ENCODE results near the gene MCTP1. TPM values are rescaled to one million over a fixed set of nuclear protein-coding genes. Genes with fewer than 3 reads are reported as not detected.

MCTP1 gene
- total RNA-seq, 1 donor from 2014 or later, result 9.1 TPM

DNA sequence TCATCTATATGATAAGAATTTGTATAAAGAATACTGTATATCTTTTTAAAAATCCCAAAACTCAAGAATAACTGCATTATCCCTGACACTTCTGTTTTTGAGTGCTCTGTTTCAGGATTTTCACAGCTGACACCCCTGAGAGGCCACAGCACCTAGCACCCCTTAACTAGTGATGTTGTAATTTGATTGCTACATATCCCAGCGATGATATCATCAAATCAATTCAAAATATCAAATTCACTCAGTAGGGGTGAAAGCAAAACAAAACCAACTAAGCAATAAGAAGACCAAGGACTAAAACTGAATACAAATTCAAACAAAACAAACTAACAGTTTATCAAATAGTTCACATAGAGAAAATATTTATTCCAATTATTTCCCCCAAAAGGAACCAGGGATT is 184.3 kb downstream of the MCTP1 start:
- H3K27ac Mint-ChIP-seq, result no peak overlapping the region
- TF ChIP-seq, protein P1, sequence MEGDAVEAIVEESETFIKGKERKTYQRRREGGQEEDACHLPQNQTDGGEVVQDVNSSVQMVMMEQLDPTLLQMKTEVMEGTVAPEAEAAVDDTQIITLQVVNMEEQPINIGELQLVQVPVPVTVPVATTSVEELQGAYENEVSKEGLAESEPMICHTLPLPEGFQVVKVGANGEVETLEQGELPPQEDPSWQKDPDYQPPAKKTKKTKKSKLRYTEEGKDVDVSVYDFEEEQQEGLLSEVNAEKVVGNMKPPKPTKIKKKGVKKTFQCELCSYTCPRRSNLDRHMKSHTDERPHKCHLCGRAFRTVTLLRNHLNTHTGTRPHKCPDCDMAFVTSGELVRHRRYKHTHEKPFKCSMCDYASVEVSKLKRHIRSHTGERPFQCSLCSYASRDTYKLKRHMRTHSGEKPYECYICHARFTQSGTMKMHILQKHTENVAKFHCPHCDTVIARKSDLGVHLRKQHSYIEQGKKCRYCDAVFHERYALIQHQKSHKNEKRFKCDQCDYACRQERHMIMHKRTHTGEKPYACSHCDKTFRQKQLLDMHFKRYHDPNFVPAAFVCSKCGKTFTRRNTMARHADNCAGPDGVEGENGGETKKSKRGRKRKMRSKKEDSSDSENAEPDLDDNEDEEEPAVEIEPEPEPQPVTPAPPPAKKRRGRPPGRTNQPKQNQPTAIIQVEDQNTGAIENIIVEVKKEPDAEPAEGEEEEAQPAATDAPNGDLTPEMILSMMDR (IDR thresholded peaks at IDR 0.05; ENCODE audit: unreplicated experiment), result no peak
- H3K27me3 Mint-ChIP-seq (ENCODE audit: low read depth), result no peaks in the 10 kb centered on the region
- peaks cover 4% of the 10 kb centered on the region for H3K9me3 Mint-ChIP-seq
- DNase-seq (ENCODE audit: low spot score in 2 of 2, unreplicated experiment in 2 of 2), result no peak
- H3K4me1 Mint-ChIP-seq, result no peaks in the 10 kb centered on the region
- H3K36me3 Mint-ChIP-seq, result no peaks in the 10 kb centered on the region
- no peak overlapping the region for H3K4me3 Mint-ChIP-seq

DNA sequence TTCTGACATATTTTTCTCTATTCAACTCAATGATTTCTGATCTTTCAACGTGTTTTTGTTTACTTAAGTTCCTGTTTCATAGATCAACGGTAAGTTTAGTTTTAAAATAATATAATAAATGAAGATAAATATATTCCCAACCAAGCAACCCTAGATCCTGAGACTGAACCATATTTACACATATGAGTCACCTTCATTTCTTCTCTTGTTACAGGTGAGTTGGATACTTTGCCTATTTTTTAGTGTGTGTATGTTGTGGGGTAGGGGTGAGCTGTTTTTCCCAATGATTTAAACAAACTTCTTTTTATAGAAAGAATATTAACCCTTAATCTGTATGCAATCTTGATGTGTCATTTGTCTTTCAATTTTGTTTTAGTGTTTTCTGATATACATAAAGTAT is 186.9 kb downstream of the MCTP1 start:
- TF ChIP-seq, protein P1 (IDR thresholded peaks at IDR 0.05; ENCODE audit: unreplicated experiment), result no peak
- H3K4me3 Mint-ChIP-seq, result no peak overlapping the region
- DNase-seq (ENCODE audit: low spot score in 2 of 2, unreplicated experiment in 2 of 2), result no peak
- H3K27me3 Mint-ChIP-seq (ENCODE audit: low read depth), result no peaks in the 10 kb centered on the region
- H3K36me3 Mint-ChIP-seq, result no peaks in the 10 kb centered on the region
- peaks cover 4% of the 10 kb centered on the region for H3K9me3 Mint-ChIP-seq
- no peaks in the 10 kb centered on the region for H3K4me1 Mint-ChIP-seq
- no peak overlapping the region for H3K27ac Mint-ChIP-seq

DNA sequence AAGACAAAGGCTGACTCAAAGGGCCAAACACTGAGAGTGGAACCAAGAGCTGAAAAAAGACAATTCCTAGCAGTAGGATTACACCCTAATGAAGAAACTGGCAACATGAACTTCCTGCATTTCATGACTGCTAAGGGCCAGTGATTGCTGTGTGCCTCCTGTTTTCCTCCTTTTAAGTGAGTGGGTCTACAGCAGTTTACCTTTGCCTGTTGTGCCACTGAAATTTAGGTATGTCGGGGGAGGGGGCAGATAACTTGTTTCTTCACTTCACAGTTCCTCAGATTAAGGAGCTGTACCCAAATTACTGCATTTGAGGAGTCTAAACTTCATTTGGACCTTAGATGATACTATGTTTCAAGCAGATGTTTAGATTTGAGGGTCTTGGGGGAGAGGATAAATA is 191.7 kb downstream of the MCTP1 start:
- no peak overlapping the region for H3K4me3 Mint-ChIP-seq
- H3K36me3 Mint-ChIP-seq, result no peaks in the 10 kb centered on the region
- peaks cover 5% of the 10 kb centered on the region for H3K4me1 Mint-ChIP-seq
- H3K9me3 Mint-ChIP-seq, result peaks cover 17% of the 10 kb centered on the region
- H3K27me3 Mint-ChIP-seq (ENCODE audit: low read depth), result no peaks in the 10 kb centered on the region
- no peak for DNase-seq (ENCODE audit: low spot score in 2 of 2, unreplicated experiment in 2 of 2)
- no peak overlapping the region for H3K27ac Mint-ChIP-seq
- TF ChIP-seq, protein P1 (IDR thresholded peaks at IDR 0.05; ENCODE audit: unreplicated experiment), result no peak

DNA sequence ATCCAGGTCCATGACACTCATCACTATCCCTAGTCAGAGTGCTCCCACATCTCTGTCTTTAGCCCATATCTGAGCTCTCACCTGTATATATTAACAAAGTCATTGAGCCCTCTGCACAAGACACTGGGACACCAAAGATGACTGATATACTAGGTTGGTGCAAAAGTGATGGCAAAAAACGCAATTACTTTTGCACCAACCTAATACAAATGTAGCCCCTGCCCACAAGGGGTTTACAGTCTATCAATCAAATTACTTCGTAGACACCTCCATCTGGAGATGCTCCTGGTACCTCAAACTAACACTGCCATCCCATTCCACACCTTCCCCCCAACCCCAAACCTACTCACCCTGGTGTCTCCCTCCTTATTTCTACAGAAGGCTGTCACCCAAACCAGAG is 194.1 kb downstream of the MCTP1 start:
- no peaks in the 10 kb centered on the region for H3K36me3 Mint-ChIP-seq
- DNase-seq (ENCODE audit: low spot score in 2 of 2, unreplicated experiment in 2 of 2), result no peak
- H3K27ac Mint-ChIP-seq, result no peak overlapping the region
- H3K4me1 Mint-ChIP-seq, result peaks cover 5% of the 10 kb centered on the region
- peaks cover 13% of the 10 kb centered on the region for H3K9me3 Mint-ChIP-seq
- H3K27me3 Mint-ChIP-seq (ENCODE audit: low read depth), result no peaks in the 10 kb centered on the region
- no peak overlapping the region for H3K4me3 Mint-ChIP-seq
- TF ChIP-seq, protein P1 (IDR thresholded peaks at IDR 0.05; ENCODE audit: unreplicated experiment), result no peak

DNA sequence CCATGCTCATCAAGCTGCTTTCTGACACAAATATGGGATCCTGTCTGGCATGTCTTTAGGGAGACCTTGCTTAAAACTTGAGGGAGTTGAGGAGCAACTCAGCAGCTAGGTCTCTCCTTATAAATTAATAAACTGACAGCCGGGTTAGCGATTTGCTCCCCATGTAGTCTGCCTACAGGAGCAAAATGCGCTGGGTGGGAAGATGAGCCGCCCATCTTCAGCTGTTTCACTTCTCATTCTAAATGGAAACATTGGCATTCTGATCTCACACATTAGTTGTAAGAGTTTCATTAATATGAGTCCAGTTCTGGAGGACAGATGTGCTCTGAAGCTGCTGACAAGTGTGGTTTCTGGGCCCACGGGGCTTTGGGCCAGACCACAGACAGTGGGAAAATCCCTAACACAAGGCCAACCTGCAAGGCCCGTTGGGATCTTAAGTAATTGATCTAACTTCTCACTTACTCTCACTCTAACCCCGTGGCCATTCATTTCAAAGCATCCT is 197.0 kb downstream of the MCTP1 start:
- H3K36me3 Mint-ChIP-seq, result no peaks in the 10 kb centered on the region
- no peaks in the 10 kb centered on the region for H3K27me3 Mint-ChIP-seq (ENCODE audit: low read depth)
- peaks cover 5% of the 10 kb centered on the region for H3K4me1 Mint-ChIP-seq
- no peak for DNase-seq (ENCODE audit: low spot score in 2 of 2, unreplicated experiment in 2 of 2)
- no peak overlapping the region for H3K4me3 Mint-ChIP-seq
- peaks cover 13% of the 10 kb centered on the region for H3K9me3 Mint-ChIP-seq
- no peak overlapping the region for H3K27ac Mint-ChIP-seq
- TF ChIP-seq, protein P1 (IDR thresholded peaks at IDR 0.05; ENCODE audit: unreplicated experiment), result no peak
